Measurements from ENCODE around the gene RDM1.

DNA sequence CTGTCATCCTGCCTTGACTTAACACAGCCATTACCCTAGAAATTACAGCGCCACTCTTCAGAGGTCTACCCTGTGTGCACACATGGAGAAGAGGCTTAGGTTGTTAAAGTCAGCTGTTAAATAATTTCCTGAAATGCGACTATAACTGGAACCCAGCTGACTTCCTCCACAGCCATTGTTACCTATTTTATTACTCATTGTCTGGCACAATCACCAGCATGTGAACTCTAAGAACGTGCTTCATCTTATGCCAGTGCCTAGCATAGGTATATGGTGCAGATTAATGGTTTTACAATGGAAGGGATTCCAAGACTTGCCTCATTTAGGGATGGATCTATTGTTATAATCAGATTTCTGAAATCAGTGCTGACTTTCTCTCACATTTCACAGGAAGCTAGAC lies 11.9 kb downstream of the RDM1 start:
- TF ChIP-seq, protein P1, sequence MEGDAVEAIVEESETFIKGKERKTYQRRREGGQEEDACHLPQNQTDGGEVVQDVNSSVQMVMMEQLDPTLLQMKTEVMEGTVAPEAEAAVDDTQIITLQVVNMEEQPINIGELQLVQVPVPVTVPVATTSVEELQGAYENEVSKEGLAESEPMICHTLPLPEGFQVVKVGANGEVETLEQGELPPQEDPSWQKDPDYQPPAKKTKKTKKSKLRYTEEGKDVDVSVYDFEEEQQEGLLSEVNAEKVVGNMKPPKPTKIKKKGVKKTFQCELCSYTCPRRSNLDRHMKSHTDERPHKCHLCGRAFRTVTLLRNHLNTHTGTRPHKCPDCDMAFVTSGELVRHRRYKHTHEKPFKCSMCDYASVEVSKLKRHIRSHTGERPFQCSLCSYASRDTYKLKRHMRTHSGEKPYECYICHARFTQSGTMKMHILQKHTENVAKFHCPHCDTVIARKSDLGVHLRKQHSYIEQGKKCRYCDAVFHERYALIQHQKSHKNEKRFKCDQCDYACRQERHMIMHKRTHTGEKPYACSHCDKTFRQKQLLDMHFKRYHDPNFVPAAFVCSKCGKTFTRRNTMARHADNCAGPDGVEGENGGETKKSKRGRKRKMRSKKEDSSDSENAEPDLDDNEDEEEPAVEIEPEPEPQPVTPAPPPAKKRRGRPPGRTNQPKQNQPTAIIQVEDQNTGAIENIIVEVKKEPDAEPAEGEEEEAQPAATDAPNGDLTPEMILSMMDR (IDR thresholded peaks at IDR 0.05): no peak
- TF ChIP-seq POLR2A (IDR thresholded peaks at IDR 0.05): no peak
